ENCODE data around the gene CAND1.

The CAND1 gene

GRCh38 chr12:67241482-67241881 lies 27.7 kb upstream of the CAND1 start:
- H2BK5ac ChIP-seq (ENCODE audit: low read length) = no peak overlapping the region

GRCh38 chr12:67243260-67243659 lies 25.9 kb upstream of the CAND1 start:
- H3K9ac ChIP-seq (ENCODE audit: low read length) = no peak overlapping the region

More at GRCh38 chr12:67241482-67241881, 27.7 kb upstream of the CAND1 start:
- Histone ChIP-seq H3K79me1 (ENCODE audit: low read length) (no peaks in the 10 kb centered on the region), H2BK15ac (replicated peaks; ENCODE audit: low read depth) (no peak overlapping the region), H3K23ac (ENCODE audit: low read length) (no peak overlapping the region), H3K27me3 (ENCODE audit: insufficient read depth, low read length, poor library complexity) (no peaks in the 10 kb centered on the region), H3K4ac (ENCODE audit: low read depth, low read length) (no peak overlapping the region), H3K56ac (ENCODE audit: low read length) (no peak overlapping the region), H3K18ac (ENCODE audit: low read length) (no peak overlapping the region), H3K4me2 (ENCODE audit: low read length) (no peak overlapping the region), H3K36me3 (ENCODE audit: control insufficient read depth, insufficient read depth, low read length) (no peaks in the 10 kb centered on the region), H4K8ac (ENCODE audit: low read depth, low read length) (no peak overlapping the region), H3K4me3 (ENCODE audit: low read length) (no peak overlapping the region), H2BK120ac (ENCODE audit: low read depth, low read length) (no peak overlapping the region), H3K79me2 (ENCODE audit: control insufficient read depth, insufficient read depth, low read length) (no peaks in the 10 kb centered on the region), H4K5ac (ENCODE audit: low read length) (no peak overlapping the region), H3K27ac (ENCODE audit: low read depth, low read length) (no peak overlapping the region), H2AK5ac (ENCODE audit: low read length) (no peak overlapping the region), H3K9ac (ENCODE audit: low read length) (no peak overlapping the region), H3K4me1 (ENCODE audit: control insufficient read depth, low read depth, low read length) (peaks cover 4% of the 10 kb centered on the region)
- WGBS (ENCODE audit: extremely low coverage, insufficient coverage, low lambda C conversion rate) = no CpG with 5 or more reads among the region's 3 CpGs
- DNase-seq = no peak

GRCh38 chr12:67245571-67245970 lies 23.6 kb upstream of the CAND1 start:
- no peak overlapping the region for H2BK120ac ChIP-seq (ENCODE audit: low read depth, low read length)
- no peaks in the 10 kb centered on the region for H3K79me2 ChIP-seq (ENCODE audit: control insufficient read depth, insufficient read depth, low read length)
- whole genome bisulfite sequencing (ENCODE audit: extremely low coverage, insufficient coverage, low lambda C conversion rate) = no CpG with 5 or more reads among the region's 4 CpGs
- no peak overlapping the region for H3K9ac ChIP-seq (ENCODE audit: low read length)
- no peak overlapping the region for H4K8ac ChIP-seq (ENCODE audit: low read depth, low read length)
- H3K23ac ChIP-seq (ENCODE audit: low read length) = no peak overlapping the region
- no peak overlapping the region for H2BK5ac ChIP-seq (ENCODE audit: low read length)
- H2BK15ac ChIP-seq (replicated peaks; ENCODE audit: low read depth) = no peak overlapping the region
- no peaks in the 10 kb centered on the region for H3K79me1 ChIP-seq (ENCODE audit: low read length)
- no peak overlapping the region for H2AK5ac ChIP-seq (ENCODE audit: low read length)
- no peak for DNase-seq
- no peaks in the 10 kb centered on the region for H3K27me3 ChIP-seq (ENCODE audit: insufficient read depth, low read length, poor library complexity)
- H3K4me2 ChIP-seq (ENCODE audit: low read length) = no peak overlapping the region
- no peak overlapping the region for H3K56ac ChIP-seq (ENCODE audit: low read length)
- H3K18ac ChIP-seq (ENCODE audit: low read length) = no peak overlapping the region
- no peak overlapping the region for H3K4ac ChIP-seq (ENCODE audit: low read depth, low read length)
- no peaks in the 10 kb centered on the region for H3K36me3 ChIP-seq (ENCODE audit: control insufficient read depth, insufficient read depth, low read length)
- H3K4me1 ChIP-seq (ENCODE audit: control insufficient read depth, low read depth, low read length) = no peaks in the 10 kb centered on the region
- H4K5ac ChIP-seq (ENCODE audit: low read length) = no peak overlapping the region
- H3K27ac ChIP-seq (ENCODE audit: low read depth, low read length) = no peak overlapping the region
- no peak overlapping the region for H3K4me3 ChIP-seq (ENCODE audit: low read length)

More at GRCh38 chr12:67243260-67243659, 25.9 kb upstream of the CAND1 start:
- Histone ChIP-seq H3K4me2 (ENCODE audit: low read length) (no peak overlapping the region), H2AK5ac (ENCODE audit: low read length) (no peak overlapping the region), H2BK15ac (replicated peaks; ENCODE audit: low read depth) (no peak overlapping the region), H4K8ac (ENCODE audit: low read depth, low read length) (no peak overlapping the region), H2BK120ac (ENCODE audit: low read depth, low read length) (no peak overlapping the region), H3K4me3 (ENCODE audit: low read length) (no peak overlapping the region), H3K18ac (ENCODE audit: low read length) (no peak overlapping the region), H3K27me3 (ENCODE audit: insufficient read depth, low read length, poor library complexity) (no peaks in the 10 kb centered on the region), H3K4me1 (ENCODE audit: control insufficient read depth, low read depth, low read length) (no peaks in the 10 kb centered on the region), H3K79me2 (ENCODE audit: control insufficient read depth, insufficient read depth, low read length) (no peaks in the 10 kb centered on the region), H2BK5ac (ENCODE audit: low read length) (no peak overlapping the region), H3K4ac (ENCODE audit: low read depth, low read length) (no peak overlapping the region), H3K56ac (ENCODE audit: low read length) (no peak overlapping the region), H3K27ac (ENCODE audit: low read depth, low read length) (no peak overlapping the region), H3K23ac (ENCODE audit: low read length) (no peak overlapping the region), H3K79me1 (ENCODE audit: low read length) (no peaks in the 10 kb centered on the region), H3K36me3 (ENCODE audit: control insufficient read depth, insufficient read depth, low read length) (no peaks in the 10 kb centered on the region), H4K5ac (ENCODE audit: low read length) (no peak overlapping the region)
- no peak for DNase-seq

GRCh38 chr12:67251012-67251411 lies 18.1 kb upstream of the CAND1 start:
- Histone ChIP-seq H3K4me2 (ENCODE audit: low read length) (no peak overlapping the region), H3K36me3 (ENCODE audit: control insufficient read depth, insufficient read depth, low read length) (no peaks in the 10 kb centered on the region), H3K79me2 (ENCODE audit: control insufficient read depth, insufficient read depth, low read length) (no peaks in the 10 kb centered on the region), H3K4me3 (ENCODE audit: low read length) (no peak overlapping the region), H3K4ac (ENCODE audit: low read depth, low read length) (no peak overlapping the region), H4K5ac (ENCODE audit: low read length) (no peak overlapping the region), H2BK5ac (ENCODE audit: low read length) (no peak overlapping the region), H3K9ac (ENCODE audit: low read length) (no peak overlapping the region), H3K4me1 (ENCODE audit: control insufficient read depth, low read depth, low read length) (no peaks in the 10 kb centered on the region), H3K27me3 (ENCODE audit: insufficient read depth, low read length, poor library complexity) (no peaks in the 10 kb centered on the region), H3K27ac (ENCODE audit: low read depth, low read length) (no peak overlapping the region), H3K79me1 (ENCODE audit: low read length) (no peaks in the 10 kb centered on the region), H2AK5ac (ENCODE audit: low read length) (no peak overlapping the region), H3K56ac (ENCODE audit: low read length) (no peak overlapping the region), H4K8ac (ENCODE audit: low read depth, low read length) (no peak overlapping the region), H2BK120ac (ENCODE audit: low read depth, low read length) (no peak overlapping the region), H2BK15ac (replicated peaks; ENCODE audit: low read depth) (no peak overlapping the region), H3K23ac (ENCODE audit: low read length) (no peak overlapping the region), H3K18ac (ENCODE audit: low read length) (no peak overlapping the region)
- no CpG with 5 or more reads among the region's 3 CpGs for WGBS (ENCODE audit: extremely low coverage, insufficient coverage, low lambda C conversion rate)
- no peak for DNase-seq

GRCh38 chr12:67254372-67255026 lies 14.7 kb upstream of the CAND1 start:
- Histone ChIP-seq H3K36me3 (ENCODE audit: control insufficient read depth, insufficient read depth, low read length) (no peaks in the 10 kb centered on the region), H4K8ac (ENCODE audit: low read depth, low read length) (no peak overlapping the region), H3K4me3 (ENCODE audit: low read length) (no peak overlapping the region), H3K18ac (ENCODE audit: low read length) (no peak overlapping the region), H3K79me2 (ENCODE audit: control insufficient read depth, insufficient read depth, low read length) (no peaks in the 10 kb centered on the region), H4K5ac (ENCODE audit: low read length) (no peak overlapping the region), H3K79me1 (ENCODE audit: low read length) (no peaks in the 10 kb centered on the region), H2BK5ac (ENCODE audit: low read length) (no peak overlapping the region), H3K27ac (ENCODE audit: low read depth, low read length) (no peak overlapping the region), H2BK15ac (replicated peaks; ENCODE audit: low read depth) (no peak overlapping the region), H3K23ac (ENCODE audit: low read length) (no peak overlapping the region), H3K9ac (ENCODE audit: low read length) (no peak overlapping the region), H3K27me3 (ENCODE audit: insufficient read depth, low read length, poor library complexity) (no peaks in the 10 kb centered on the region), H3K4me1 (ENCODE audit: control insufficient read depth, low read depth, low read length) (no peaks in the 10 kb centered on the region), H3K4me2 (ENCODE audit: low read length) (no peak overlapping the region), H3K4ac (ENCODE audit: low read depth, low read length) (no peak overlapping the region), H2BK120ac (ENCODE audit: low read depth, low read length) (no peak overlapping the region), H2AK5ac (ENCODE audit: low read length) (no peak overlapping the region), H3K56ac (ENCODE audit: low read length) (no peak overlapping the region)
- WGBS (ENCODE audit: extremely low coverage, insufficient coverage, low lambda C conversion rate) = no CpG with 5 or more reads among the region's 12 CpGs
- no peak for DNase-seq

GRCh38 chr12:67256649-67257048 lies 12.5 kb upstream of the CAND1 start:
- Histone ChIP-seq H4K8ac (ENCODE audit: low read depth, low read length) (no peak overlapping the region), H3K79me1 (ENCODE audit: low read length) (no peaks in the 10 kb centered on the region), H3K4me1 (ENCODE audit: control insufficient read depth, low read depth, low read length) (no peaks in the 10 kb centered on the region), H3K79me2 (ENCODE audit: control insufficient read depth, insufficient read depth, low read length) (no peaks in the 10 kb centered on the region), H3K4me3 (ENCODE audit: low read length) (no peak overlapping the region), H3K9ac (ENCODE audit: low read length) (no peak overlapping the region), H3K27me3 (ENCODE audit: insufficient read depth, low read length, poor library complexity) (no peaks in the 10 kb centered on the region), H3K27ac (ENCODE audit: low read depth, low read length) (no peak overlapping the region), H2BK120ac (ENCODE audit: low read depth, low read length) (no peak overlapping the region), H4K5ac (ENCODE audit: low read length) (no peak overlapping the region), H3K23ac (ENCODE audit: low read length) (no peak overlapping the region), H3K4ac (ENCODE audit: low read depth, low read length) (no peak overlapping the region), H3K56ac (ENCODE audit: low read length) (no peak overlapping the region), H3K18ac (ENCODE audit: low read length) (no peak overlapping the region), H3K4me2 (ENCODE audit: low read length) (no peak overlapping the region), H3K36me3 (ENCODE audit: control insufficient read depth, insufficient read depth, low read length) (no peaks in the 10 kb centered on the region), H2AK5ac (ENCODE audit: low read length) (no peak overlapping the region), H2BK15ac (replicated peaks; ENCODE audit: low read depth) (no peak overlapping the region), H2BK5ac (ENCODE audit: low read length) (no peak overlapping the region)
- DNase-seq = no peak
- no CpG with 5 or more reads among the region's 5 CpGs for WGBS (ENCODE audit: extremely low coverage, insufficient coverage, low lambda C conversion rate)

Measured in mesendoderm (in vitro differentiated cells).